ENCODE results near the gene CCDC107.
"Not testable (repeated sequence)": the region's sequence is repeated elsewhere in the genome, so short reads cannot be mapped to it uniquely, and the experiment has no call there.

Gene CCDC107

DNA sequence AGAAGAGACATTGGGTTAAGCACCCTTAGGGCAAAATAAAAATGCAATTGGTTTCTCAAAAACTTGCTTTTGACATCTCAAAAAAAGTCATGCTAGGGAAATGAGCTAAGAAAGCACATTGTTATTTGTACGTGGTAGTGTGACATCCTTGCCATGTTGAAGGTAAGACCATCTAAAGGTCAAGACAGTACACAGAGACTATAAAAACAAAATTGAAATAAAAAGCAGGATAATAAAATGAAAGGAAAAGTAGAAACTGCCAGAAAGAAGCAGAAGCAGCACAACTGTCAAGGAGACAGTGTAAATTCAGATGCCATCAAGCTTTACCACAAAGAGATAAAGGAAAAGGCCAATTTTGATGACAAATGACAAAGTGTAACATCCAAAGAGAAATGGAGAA, 18.9 kb upstream of the CCDC107 start:
- not testable (repeated sequence) for H3K4me3 ChIP-seq, H3K27me3 ChIP-seq, H4K20me1 ChIP-seq, H3K9ac ChIP-seq
- Histone ChIP-seq H3K27ac (peak overlapping the region; percentile 97), H3K36me3 (peaks cover 13% of the 10 kb centered on the region), H3K4me2 (peak overlapping the region; percentile 90), H3K9me3 (peaks cover 12% of the 10 kb centered on the region), H3K4me1 (peaks cover 100% of the 10 kb centered on the region)

GRCh38 chr9:35639631-35640030, 18.5 kb upstream of the CCDC107 start:
- peak overlapping the region; percentile 90 for H3K4me2 ChIP-seq
- no peaks in the 10 kb centered on the region for H3K27me3 ChIP-seq
- no peak overlapping the region for H3K4me3 ChIP-seq
- peaks cover 100% of the 10 kb centered on the region for H3K4me1 ChIP-seq
- H3K36me3 ChIP-seq = peaks cover 13% of the 10 kb centered on the region
- H3K9ac ChIP-seq = no peak overlapping the region
- no peak for TF ChIP-seq Cebpa-rat (IDR thresholded peaks at IDR 0.05)
- H3K9me3 ChIP-seq = peaks cover 12% of the 10 kb centered on the region
- H4K20me1 ChIP-seq = no peaks in the 10 kb centered on the region
- H3K27ac ChIP-seq = peak overlapping the region; percentile 97

GRCh38 chr9:35640431-35640830, 17.7 kb upstream of the CCDC107 start:
- not testable (repeated sequence) for H3K9ac ChIP-seq, H3K27me3 ChIP-seq, H4K20me1 ChIP-seq, H3K4me3 ChIP-seq
- H3K27ac ChIP-seq = peak overlapping the region; percentile 97
- H3K4me2 ChIP-seq = peak overlapping the region; percentile 90; the same call in 1 of the 2 replicates
- peaks cover 100% of the 10 kb centered on the region for H3K4me1 ChIP-seq
- peaks cover 13% of the 10 kb centered on the region for H3K36me3 ChIP-seq
- H3K9me3 ChIP-seq = peaks cover 12% of the 10 kb centered on the region

GRCh38 chr9:35641478-35641877, 16.6 kb upstream of the CCDC107 start:
- H3K9ac ChIP-seq, H4K20me1 ChIP-seq, H3K4me3 ChIP-seq, H3K27me3 ChIP-seq: not testable (repeated sequence)
- peak overlapping the region; percentile 55 for H3K4me2 ChIP-seq
- peaks cover 13% of the 10 kb centered on the region for H3K36me3 ChIP-seq
- H3K27ac ChIP-seq = peak overlapping the region; percentile 0; the same call in 1 of the 2 replicates
- peaks cover 12% of the 10 kb centered on the region for H3K9me3 ChIP-seq
- H3K4me1 ChIP-seq = peaks cover 94% of the 10 kb centered on the region

DNA sequence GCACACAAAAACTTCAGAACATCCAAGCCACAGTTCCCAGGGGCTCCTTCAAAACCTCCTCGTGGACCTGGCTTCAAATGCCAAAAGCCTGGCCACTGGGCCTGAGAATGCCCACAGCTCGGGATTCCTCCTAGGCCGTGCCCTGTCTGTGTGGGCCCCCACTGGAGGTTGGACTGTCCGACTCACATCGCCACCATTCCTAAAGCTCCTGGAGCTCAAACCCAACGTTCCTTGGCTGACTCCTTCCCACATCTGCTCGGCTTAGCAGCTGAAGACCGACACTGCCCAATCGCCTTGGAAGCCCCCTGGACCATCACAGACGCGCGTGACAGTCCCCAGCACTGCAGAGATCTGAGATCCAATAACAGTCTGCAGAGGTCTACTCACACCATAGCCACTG, 15.0 kb upstream of the CCDC107 start:
- no peak for TF ChIP-seq Cebpa-rat (IDR thresholded peaks at IDR 0.05)
- H3K27ac ChIP-seq = peak overlapping the region; percentile 60
- H3K36me3 ChIP-seq = peaks cover 13% of the 10 kb centered on the region
- H3K9ac ChIP-seq = peak overlapping the region; percentile 48; the same call in 1 of the 2 replicates
- H3K4me2 ChIP-seq = peak overlapping the region; percentile 98
- H3K9me3 ChIP-seq = peaks cover 12% of the 10 kb centered on the region
- no peaks in the 10 kb centered on the region for H4K20me1 ChIP-seq
- no peaks in the 10 kb centered on the region for H3K27me3 ChIP-seq
- peaks cover 91% of the 10 kb centered on the region for H3K4me1 ChIP-seq
- H3K4me3 ChIP-seq = no peak overlapping the region

DNA sequence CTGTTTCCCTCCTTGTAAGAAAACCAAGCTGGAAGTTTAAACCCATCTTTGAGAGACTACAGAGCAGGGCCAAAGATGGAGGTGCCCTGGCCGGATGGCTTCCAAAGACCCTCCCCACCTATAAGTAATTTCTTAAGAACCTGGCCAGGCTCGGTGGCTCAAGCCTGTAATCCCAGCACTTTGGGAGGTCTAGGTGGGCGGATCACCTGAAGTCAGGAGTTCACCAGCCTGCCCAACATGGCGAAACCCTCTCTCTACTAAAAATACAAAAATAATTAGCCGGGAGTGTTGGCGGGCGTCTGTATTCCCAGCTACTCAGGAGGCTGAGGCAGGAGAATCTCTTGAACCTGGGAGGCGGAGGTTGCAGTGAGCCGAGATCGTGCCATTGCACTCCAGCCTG, 12.4 kb upstream of the CCDC107 start:
- Histone ChIP-seq H3K4me3 (peak overlapping the region; percentile 73), H3K27ac (peak overlapping the region; percentile 85), H3K4me2 (peak overlapping the region; percentile 98), H3K9ac (peak overlapping the region; percentile 81), H3K4me1 (peaks cover 91% of the 10 kb centered on the region)
- H3K27me3 ChIP-seq, H4K20me1 ChIP-seq, H3K36me3 ChIP-seq, H3K9me3 ChIP-seq: not testable (repeated sequence)

DNA sequence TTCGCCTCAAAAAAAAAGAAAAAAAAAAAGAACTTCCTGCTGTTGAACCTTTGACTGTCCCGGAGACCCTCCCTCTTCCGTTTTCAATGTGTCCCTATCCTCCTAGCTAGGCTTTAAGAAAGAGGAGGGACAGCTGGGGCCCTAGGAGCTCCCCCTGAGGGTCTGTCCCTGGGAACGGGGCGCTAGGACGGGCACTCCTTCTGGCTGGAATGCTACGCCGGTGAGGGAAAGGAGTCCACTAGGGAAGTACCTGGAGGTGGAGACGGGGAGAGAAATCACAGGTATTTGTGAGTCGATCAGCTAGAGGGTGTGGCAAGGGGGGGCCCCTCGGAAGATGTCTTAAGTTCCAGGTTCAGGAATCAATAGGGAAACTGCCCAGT, 11.9 kb upstream of the CCDC107 start:
- no peaks in the 10 kb centered on the region for H3K27me3 ChIP-seq
- peaks cover 1% of the 10 kb centered on the region; the same call in 1 of the 2 replicates for H3K9me3 ChIP-seq
- peak overlapping the region; percentile 73 for H3K4me3 ChIP-seq
- H3K36me3 ChIP-seq = peaks cover 2% of the 10 kb centered on the region; the same call in 1 of the 2 replicates
- no peaks in the 10 kb centered on the region for H4K20me1 ChIP-seq
- H3K4me2 ChIP-seq = peak overlapping the region; percentile 98
- H3K4me1 ChIP-seq = peaks cover 91% of the 10 kb centered on the region
- peak overlapping the region; percentile 85 for H3K27ac ChIP-seq
- peak overlapping the region; percentile 81 for H3K9ac ChIP-seq
- no peak for TF ChIP-seq Cebpa-rat (IDR thresholded peaks at IDR 0.05)

GRCh38 chr9:35646533-35647265, 11.4 kb upstream of the CCDC107 start:
- H3K36me3 ChIP-seq = no peaks in the 10 kb centered on the region
- no peaks in the 10 kb centered on the region; the same call in 1 of the 2 replicates for H3K9me3 ChIP-seq
- peaks cover 91% of the 10 kb centered on the region for H3K4me1 ChIP-seq
- peak overlapping the region; percentile 73 for H3K4me3 ChIP-seq
- peak overlapping the region; percentile 81 for H3K9ac ChIP-seq
- H3K27ac ChIP-seq = peak overlapping the region; percentile 85
- no peak for TF ChIP-seq Cebpa-rat (IDR thresholded peaks at IDR 0.05)
- peak overlapping the region; percentile 98 for H3K4me2 ChIP-seq
- no peaks in the 10 kb centered on the region for H3K27me3 ChIP-seq
- no peaks in the 10 kb centered on the region for H4K20me1 ChIP-seq

DNA sequence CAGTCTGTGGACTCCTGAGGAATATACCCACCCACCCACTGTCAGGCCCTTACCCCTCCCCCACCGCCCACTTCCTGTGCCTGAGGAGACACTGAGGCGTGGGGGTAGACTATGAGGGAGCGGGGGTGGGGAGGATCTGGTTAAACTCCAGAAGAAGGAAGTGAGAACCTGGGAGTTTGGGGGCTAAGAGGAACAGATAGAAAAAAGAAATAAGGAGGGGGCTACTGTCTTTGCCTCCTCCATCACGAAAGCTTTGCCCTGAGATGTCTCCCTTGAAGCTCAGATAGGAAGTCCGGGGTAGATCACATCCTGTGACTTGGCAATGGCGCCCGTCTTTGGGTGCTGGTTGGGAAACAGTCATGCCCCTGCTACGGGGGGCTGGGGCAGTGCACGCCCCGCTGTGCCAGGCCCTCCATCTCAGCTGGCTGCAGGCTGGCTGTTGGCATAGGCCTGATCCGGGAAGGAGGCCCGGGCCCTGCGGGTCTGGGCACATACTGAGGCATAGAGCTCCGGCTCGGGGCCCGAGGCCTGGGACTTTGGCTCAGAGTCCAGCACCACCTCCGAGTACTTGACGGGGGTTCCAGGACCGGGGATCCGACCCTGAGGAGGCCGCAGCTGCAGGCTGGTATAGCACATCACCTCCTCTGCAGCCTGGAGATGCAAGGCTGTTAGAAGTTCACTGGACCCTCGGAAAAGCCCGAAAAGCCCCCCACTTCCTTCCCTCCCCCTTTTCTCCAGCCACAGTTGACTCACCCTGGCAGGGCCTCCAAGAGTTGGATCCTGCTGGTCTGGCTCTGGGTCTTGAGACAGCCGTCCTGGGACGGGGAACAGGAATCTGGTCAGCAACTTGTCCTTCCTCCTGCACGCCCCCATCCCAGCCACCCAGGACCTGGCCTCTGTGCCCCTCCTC, 8.4 kb upstream of the CCDC107 start:
- H3K9ac ChIP-seq = peak overlapping the region; percentile 81
- H4K20me1 ChIP-seq = no peaks in the 10 kb centered on the region
- H3K9me3 ChIP-seq = no peaks in the 10 kb centered on the region
- H3K36me3 ChIP-seq = no peaks in the 10 kb centered on the region
- H3K4me3 ChIP-seq = peak overlapping the region; percentile 68
- H3K27ac ChIP-seq = peak overlapping the region; percentile 85
- TF ChIP-seq Cebpa-rat (IDR thresholded peaks at IDR 0.05) = no peak
- peaks cover 82% of the 10 kb centered on the region for H3K4me1 ChIP-seq
- H3K27me3 ChIP-seq = no peaks in the 10 kb centered on the region
- H3K4me2 ChIP-seq = peak overlapping the region; percentile 98

All from BLaER1 (cell line).